GM18951 (cell line): ENCODE measurements around the gene CTNNBL1.

Source experiments
- POLR2A ChIP-seq: IDR thresholded peaks from 4 replicates; pipeline ENCODE4 v1.6.1; 2011; ENCODE audit warnings: mild to moderate bottlenecking; ENCODE audit not compliant: insufficient read length, insufficient read depth; ENCODE audit errors: extremely low read depth
- in situ Hi-C: fragments of 300-500 bp; cut with MboI; formaldehyde crosslinking; loops from one replicate; pipeline ENCODE4 v1.12.0; 2022; ENCODE audit warnings: low sequenced_read_pairs, mixed read lengths, inconsistent platforms; ENCODE audit not compliant: unreplicated experiment

The CTNNBL1 gene

DNA sequence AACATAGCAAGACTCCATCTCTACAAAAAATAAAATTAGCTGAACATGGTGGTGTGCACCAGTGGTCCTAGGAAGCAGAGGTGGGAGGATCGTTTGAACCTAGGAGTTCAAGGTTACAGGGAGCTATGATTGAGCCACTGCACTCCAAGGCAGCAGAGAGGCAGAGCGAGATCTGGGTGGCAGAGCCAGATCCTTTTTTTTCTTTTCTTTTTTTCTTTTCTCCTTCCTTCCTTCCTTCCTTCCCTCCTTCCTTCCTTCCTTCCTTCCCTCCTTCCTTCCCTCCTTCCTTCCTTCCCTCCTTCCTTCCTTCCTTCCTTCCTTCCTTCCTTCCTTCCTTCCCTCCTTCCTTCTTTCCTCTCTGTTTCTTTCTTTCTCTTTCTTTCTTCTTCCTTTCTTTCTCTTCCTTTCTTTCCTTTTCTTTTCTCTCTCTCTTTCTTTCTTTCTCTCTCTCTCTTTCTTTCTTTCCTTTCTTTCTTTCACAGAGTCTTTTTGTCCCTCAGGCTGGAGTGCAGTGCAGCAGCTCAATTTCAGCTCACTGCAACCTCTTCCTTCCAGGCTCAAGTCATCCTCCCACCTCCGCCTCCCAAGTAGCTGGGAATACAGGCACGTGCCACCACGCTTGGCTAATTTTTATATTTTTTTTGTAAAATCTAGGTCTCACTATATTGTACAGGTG, 199.9 kb downstream of the CTNNBL1 start:
- in situ Hi-C loops = no loop called here
- no peak for TF ChIP-seq POLR2A

GRCh38 chr20:37894454-37894853, 200.6 kb downstream of the CTNNBL1 start:
- in situ Hi-C loops = no loop called here
- no peak for TF ChIP-seq POLR2A

DNA sequence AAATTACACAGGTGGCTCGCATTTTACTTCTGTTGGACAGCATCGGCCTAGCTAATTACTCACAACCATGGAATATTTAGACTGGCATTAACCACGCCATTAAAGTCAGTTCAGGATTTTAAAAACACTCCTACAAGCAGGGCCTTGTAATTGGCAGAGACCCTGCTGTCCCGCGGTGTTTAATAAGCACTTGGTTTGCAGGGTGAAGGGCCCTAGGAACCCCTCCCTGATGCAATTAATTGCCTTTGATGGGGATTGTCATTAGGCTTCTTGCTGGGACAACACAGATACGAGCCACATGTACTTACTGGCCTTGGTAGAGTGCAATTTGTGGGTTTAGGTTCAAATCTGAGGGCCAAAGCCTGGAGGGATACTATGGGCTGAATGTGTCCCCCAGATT, 201.3 kb downstream of the CTNNBL1 start:
- TF ChIP-seq POLR2A = no peak
- in situ Hi-C loops = no loop called here

DNA sequence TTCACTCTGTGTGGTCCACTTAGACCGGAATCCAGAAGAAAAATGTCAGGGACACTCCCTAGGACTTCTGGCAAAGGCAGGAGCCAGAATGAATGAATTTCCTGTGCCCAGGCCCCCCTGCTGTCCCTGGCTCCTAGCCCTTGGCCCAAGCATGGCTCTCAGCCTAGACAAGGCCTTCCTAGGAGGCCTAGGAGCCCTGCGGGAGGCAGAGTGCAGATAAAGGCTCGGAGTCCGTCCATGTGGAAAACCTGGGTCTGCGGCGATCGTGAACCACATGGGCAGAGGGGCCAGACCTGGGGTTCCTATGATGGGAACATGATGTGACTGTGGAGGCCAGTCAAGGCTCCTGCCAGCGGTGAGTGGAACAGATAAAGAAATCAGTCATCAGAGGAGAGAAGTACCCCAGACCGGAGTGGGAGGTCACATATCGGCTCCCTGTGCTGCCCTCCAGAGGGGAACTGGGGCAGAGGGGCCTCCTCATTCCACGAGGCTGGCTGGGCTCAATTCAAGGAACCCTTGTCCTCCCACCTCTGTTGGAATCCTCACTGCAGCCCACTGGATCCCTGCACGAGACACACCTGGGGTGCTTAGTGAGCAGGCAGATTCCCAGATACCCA, 203.2 kb downstream of the CTNNBL1 start:
- in situ Hi-C loops = no loop called here
- no peak for TF ChIP-seq POLR2A

DNA sequence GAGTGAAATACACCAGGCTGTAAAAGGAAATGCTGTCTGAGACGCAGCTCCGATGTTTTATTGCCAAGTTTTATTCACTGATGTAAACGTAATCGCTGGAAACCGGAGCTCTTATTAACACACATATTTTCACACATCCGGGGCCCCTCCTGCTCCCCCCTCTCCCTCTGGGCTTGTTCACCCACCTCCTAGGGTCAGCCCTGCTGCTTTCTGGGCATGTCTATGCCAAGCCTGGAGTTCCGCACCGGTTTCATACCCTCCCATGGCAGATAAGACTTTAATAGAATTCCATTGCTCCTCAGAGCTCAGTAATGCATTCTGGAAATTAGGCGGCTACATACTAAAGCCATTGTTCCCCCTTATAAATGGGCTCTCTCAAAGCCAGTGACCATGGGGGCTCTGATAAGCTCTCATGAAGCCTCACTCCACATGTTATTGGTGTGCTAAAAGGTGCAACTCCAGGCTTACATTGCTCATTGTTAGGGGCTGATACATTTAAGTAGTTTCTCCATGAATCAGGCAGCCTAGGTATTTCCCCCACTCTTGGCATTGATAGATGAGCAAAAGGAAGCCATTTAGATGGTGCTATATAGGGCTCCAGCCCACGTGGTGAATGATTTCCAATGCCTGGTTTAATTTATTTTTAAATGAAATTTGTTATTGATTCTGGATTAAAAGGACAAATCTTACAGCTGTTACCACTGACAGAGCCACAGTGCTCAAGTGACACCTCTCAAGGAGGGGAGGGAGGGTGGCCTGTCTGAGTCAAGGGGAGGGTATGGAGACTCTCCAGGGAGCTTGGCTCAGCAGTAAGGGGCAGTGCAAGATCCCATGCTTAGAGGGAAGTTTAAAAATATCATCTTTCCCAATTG, 204.6 kb downstream of the CTNNBL1 start:
- in situ Hi-C loops = no loop called here

GRCh38 chr20:37899105-37900045, 205.5 kb downstream of the CTNNBL1 start:
- TF ChIP-seq POLR2A = no peak

More for the DNA sequence above, 204.6 kb downstream of the CTNNBL1 start:
- TF ChIP-seq POLR2A = no peak

DNA sequence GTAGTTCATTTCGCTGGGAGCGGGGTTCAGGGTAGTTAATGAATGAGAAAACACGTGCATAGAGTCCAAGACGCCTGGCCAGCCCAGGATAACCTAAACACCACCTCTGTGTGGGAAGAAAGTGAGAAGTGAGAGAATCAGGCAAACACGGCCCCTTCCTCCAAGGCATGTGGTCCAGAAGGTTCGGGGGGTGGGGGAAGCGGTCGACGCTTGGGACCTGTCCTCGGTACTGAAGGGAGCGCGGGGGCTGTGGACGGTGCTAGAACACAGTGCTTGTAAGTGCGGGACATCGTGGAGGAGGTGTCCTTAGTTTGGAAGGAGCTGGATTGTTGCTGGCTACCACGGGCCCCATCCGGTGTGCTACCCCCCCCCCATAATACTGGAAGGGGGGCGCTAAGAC, 207.4 kb downstream of the CTNNBL1 start:
- no peak for TF ChIP-seq POLR2A
- in situ Hi-C loops = no loop called here

More at GRCh38 chr20:37899105-37900045, 205.5 kb downstream of the CTNNBL1 start:
- in situ Hi-C loops = no loop called here

GRCh38 chr20:37901654-37902503, 208.0 kb downstream of the CTNNBL1 start:
- TF ChIP-seq POLR2A = no peak
- in situ Hi-C loops = no loop called here

- in situ Hi-C loops = no loop called here
- no peak for TF ChIP-seq POLR2A
These were observed 208.9 kb downstream of the CTNNBL1 start, which contains the start of gene VSTM2L for GRCh38 chr20:37902504-37903313. TSS of gene VSTM2L (plus strand) at chr20:37903127. CDS start at chr20:37903351, 224 bp downstream.

DNA sequence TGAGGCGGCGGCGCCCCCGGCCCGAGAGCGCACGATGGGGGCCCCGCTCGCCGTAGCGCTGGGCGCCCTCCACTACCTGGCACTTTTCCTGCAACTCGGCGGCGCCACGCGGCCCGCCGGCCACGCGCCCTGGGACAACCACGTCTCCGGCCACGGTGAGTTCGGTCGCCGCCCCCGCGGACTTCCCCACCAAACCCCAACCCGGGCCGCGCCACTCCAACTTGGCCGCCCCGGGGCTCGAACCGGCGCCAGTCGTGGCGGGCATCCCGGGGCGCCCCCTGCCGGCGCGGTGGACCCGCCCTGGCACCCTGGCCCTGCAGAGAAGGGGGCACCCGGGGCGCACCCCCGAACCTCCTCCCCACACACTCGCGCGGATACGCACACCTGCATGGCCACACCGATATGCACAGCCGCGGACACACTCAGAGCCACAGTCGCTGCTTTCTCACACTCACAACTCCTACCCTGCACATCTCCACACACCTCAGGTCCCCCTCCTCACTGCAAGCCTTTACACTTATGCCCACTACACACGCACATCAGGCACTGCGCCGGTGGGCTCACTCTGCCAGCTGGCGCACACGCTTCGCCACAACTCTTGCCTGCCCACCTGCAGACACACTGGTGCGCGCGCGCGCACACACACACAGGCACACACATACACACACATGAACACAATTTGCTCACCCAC, 209.6 kb downstream of the CTNNBL1 start:
- in situ Hi-C loops = no loop called here
- TF ChIP-seq POLR2A = no peak

GRCh38 chr20:37904008-37904642, 210.3 kb downstream of the CTNNBL1 start:
- in situ Hi-C loops = no loop called here
- TF ChIP-seq POLR2A = no peak
